Subcutaneous abdominal adipose tissue (tissue), 5 donors: ENCODE measurements around the gene C1QL1.

Experiments used
- H3K27ac ChIP-seq: one replicate; pipeline ENCODE4 v1.7.0; 2013; ENCODE audit warnings: low read depth, mild to moderate bottlenecking, inconsistent platforms, low read length, moderate library complexity
- H3K27me3 ChIP-seq, 5 donors: one replicate each; pipeline ENCODE4 v1.7.0; 2013; ENCODE audit warnings: low read length in 5 of 5, inconsistent platforms in 1 of 5; ENCODE audit not compliant: control insufficient read depth in 5 of 5, insufficient read depth in 4 of 5
- H3K36me3 ChIP-seq, 5 donors: one replicate each; pipeline ENCODE4 v1.7.0; 2013; ENCODE audit warnings: low read length in 5 of 5; ENCODE audit not compliant: control insufficient read depth in 5 of 5, insufficient read depth in 5 of 5
- H3K4me1 ChIP-seq, 5 donors: one replicate each; pipeline ENCODE4 v1.7.0; 2013; ENCODE audit warnings: low read length in 5 of 5, mild to moderate bottlenecking in 3 of 5, moderate library complexity in 1 of 5; ENCODE audit not compliant: control insufficient read depth in 5 of 5, insufficient read depth in 5 of 5
- H3K4me3 ChIP-seq, 5 donors: one replicate each; pipeline ENCODE4 v1.7.0; 2013; ENCODE audit warnings: low read length in 5 of 5, low read depth in 1 of 5
- H3K9ac ChIP-seq, 5 donors: one replicate each; pipeline ENCODE4 v1.7.0; 2013; ENCODE audit warnings: low read length in 5 of 5, mild to moderate bottlenecking in 4 of 5, moderate library complexity in 3 of 5
- H3K9me3 ChIP-seq, 5 donors: one replicate each; pipeline ENCODE4 v1.7.0; 2013; ENCODE audit warnings: low read length in 5 of 5; ENCODE audit not compliant: control insufficient read depth in 5 of 5
- donor health status: healthy.
- donor health status: healthy.
- donor health status: healthy.
- donor health status: healthy.
- donor health status: healthy.

The C1QL1 gene

GRCh38 chr17:44968225-44969143 lies at the start of gene C1QL1:
TSS of gene C1QL1 (minus strand) at chr17:44968303. CDS start at chr17:44968048, 255 bp downstream.
- Histone ChIP-seq H3K9ac (peak within 1 kb of the TSS in 2 of 5 donors; percentile 30 to 69), H3K27ac (no peak within 1 kb of the TSS), H3K36me3 (no peaks in the 10 kb centered on the region), H3K4me3 (peak within 1 kb of the TSS; percentile 55 to 68 (median 56)), H3K4me1 (peaks cover 0 to 33% (median 24%) of the 10 kb centered on the region in 5 donors), H3K9me3 (no peaks in the 10 kb centered on the region), H3K27me3 (peaks cover 25 to 61% (median 44%) of the 10 kb centered on the region in 5 donors)

GRCh38 chr17:45016823-45017222 lies 48.7 kb upstream of the C1QL1 start:
- peaks cover 0 to 3% (median 0%) of the 10 kb centered on the region in 5 donors for H3K27me3 ChIP-seq
- peaks cover 5 to 39% (median 33%) of the 10 kb centered on the region in 5 donors for H3K4me1 ChIP-seq
- no peak overlapping the region for H3K4me3 ChIP-seq
- no peaks in the 10 kb centered on the region for H3K9me3 ChIP-seq
- no peak overlapping the region for H3K9ac ChIP-seq
- no peak overlapping the region for H3K27ac ChIP-seq
- no peaks in the 10 kb centered on the region for H3K36me3 ChIP-seq

- H3K4me1 ChIP-seq = peaks cover 3 to 34% (median 27%) of the 10 kb centered on the region in 5 donors
Measured at GRCh38 chr17:45016237-45016636, 48.1 kb upstream of the C1QL1 start.

GRCh38 chr17:45013021-45013997 lies 45.2 kb upstream of the C1QL1 start:
- Histone ChIP-seq H3K9me3 (no peaks in the 10 kb centered on the region), H3K4me1 (peaks cover 0 to 9% (median 4%) of the 10 kb centered on the region in 5 donors), H3K27ac (no peak overlapping the region), H3K27me3 (peaks cover 0 to 5% (median 0%) of the 10 kb centered on the region in 5 donors), H3K9ac (no peak overlapping the region), H3K36me3 (no peaks in the 10 kb centered on the region), H3K4me3 (no peak overlapping the region)

More at GRCh38 chr17:45016237-45016636, 48.1 kb upstream of the C1QL1 start:
- no peaks in the 10 kb centered on the region for H3K9me3 ChIP-seq
- peaks cover 0 to 3% (median 0%) of the 10 kb centered on the region in 5 donors for H3K27me3 ChIP-seq
- no peak overlapping the region for H3K27ac ChIP-seq
- H3K4me3 ChIP-seq = no peak overlapping the region
- no peaks in the 10 kb centered on the region for H3K36me3 ChIP-seq
- no peak overlapping the region for H3K9ac ChIP-seq

- no peak overlapping the region for H3K27ac ChIP-seq
- H3K4me3 ChIP-seq = no peak overlapping the region
- H3K4me1 ChIP-seq = peaks cover 0 to 6% (median 4%) of the 10 kb centered on the region in 5 donors
- H3K36me3 ChIP-seq = no peaks in the 10 kb centered on the region
- H3K9ac ChIP-seq = no peak overlapping the region
- H3K27me3 ChIP-seq = peaks cover 0 to 9% (median 0%) of the 10 kb centered on the region in 5 donors
- H3K9me3 ChIP-seq = no peaks in the 10 kb centered on the region
Measured at GRCh38 chr17:45011767-45012166, 43.7 kb upstream of the C1QL1 start.

GRCh38 chr17:45009676-45010467 lies 41.8 kb upstream of the C1QL1 start:
- Histone ChIP-seq H3K27me3 (peaks cover 0 to 15% (median 5%) of the 10 kb centered on the region in 5 donors), H3K4me3 (no peak overlapping the region), H3K36me3 (no peaks in the 10 kb centered on the region), H3K9ac (no peak overlapping the region), H3K4me1 (peaks cover 0 to 6% (median 4%) of the 10 kb centered on the region in 5 donors), H3K27ac (no peak overlapping the region), H3K9me3 (no peaks in the 10 kb centered on the region)

- Histone ChIP-seq H3K27me3 (peaks cover 0 to 15% (median 7%) of the 10 kb centered on the region in 5 donors), H3K9me3 (no peaks in the 10 kb centered on the region), H3K27ac (no peak overlapping the region), H3K4me1 (peaks cover 0 to 6% (median 4%) of the 10 kb centered on the region in 5 donors), H3K9ac (no peak overlapping the region), H3K4me3 (no peak overlapping the region), H3K36me3 (no peaks in the 10 kb centered on the region)
Measured at GRCh38 chr17:45008216-45008615, 40.1 kb upstream of the C1QL1 start.

GRCh38 chr17:45006927-45007461 lies 38.9 kb upstream of the C1QL1 start:
- H3K36me3 ChIP-seq = no peaks in the 10 kb centered on the region
- no peak overlapping the region for H3K4me3 ChIP-seq
- peaks cover 0 to 15% (median 7%) of the 10 kb centered on the region in 5 donors for H3K27me3 ChIP-seq
- H3K9ac ChIP-seq = no peak overlapping the region
- no peaks in the 10 kb centered on the region for H3K9me3 ChIP-seq
- no peak overlapping the region for H3K27ac ChIP-seq
- no peaks in the 10 kb centered on the region for H3K4me1 ChIP-seq

- no peaks in the 10 kb centered on the region for H3K36me3 ChIP-seq
- peaks cover 0 to 15% (median 7%) of the 10 kb centered on the region in 5 donors for H3K27me3 ChIP-seq
- H3K9me3 ChIP-seq = no peaks in the 10 kb centered on the region
- no peak overlapping the region for H3K9ac ChIP-seq
- H3K4me3 ChIP-seq = no peak overlapping the region
- H3K4me1 ChIP-seq = no peaks in the 10 kb centered on the region
- no peak overlapping the region for H3K27ac ChIP-seq
Measured at GRCh38 chr17:45005700-45006099, 37.6 kb upstream of the C1QL1 start.
